Iris pigment epithelial cell (primary cell): Measurements from ENCODE around the gene RIPOR1.

Experiments
- DNase-seq: peaks from one replicate; pipeline ENCODE4 v3.0.0-alpha.2; 2011; ENCODE audit warnings: low read depth

Gene RIPOR1

DNA sequence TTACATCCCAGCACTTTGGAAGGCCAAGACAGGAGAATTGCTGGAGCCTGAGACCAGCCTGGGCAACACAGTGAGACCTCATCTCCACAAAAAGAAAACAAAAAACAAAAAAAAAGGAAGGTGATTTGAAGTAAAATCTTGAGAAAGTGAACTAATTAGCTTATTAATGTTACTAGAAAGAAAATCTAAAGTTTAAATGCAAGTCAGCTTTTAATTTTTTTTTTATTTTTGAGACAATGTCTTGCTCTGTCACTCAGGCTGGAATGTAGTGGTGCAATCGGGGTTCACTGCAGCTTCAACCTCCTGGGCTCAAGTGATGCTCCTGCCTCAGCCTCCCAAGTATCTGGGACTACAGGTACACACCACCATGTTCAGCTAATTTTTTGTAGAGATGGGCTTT, 30.2 kb downstream of the RIPOR1 start:
- no peak for DNase-seq

DNA sequence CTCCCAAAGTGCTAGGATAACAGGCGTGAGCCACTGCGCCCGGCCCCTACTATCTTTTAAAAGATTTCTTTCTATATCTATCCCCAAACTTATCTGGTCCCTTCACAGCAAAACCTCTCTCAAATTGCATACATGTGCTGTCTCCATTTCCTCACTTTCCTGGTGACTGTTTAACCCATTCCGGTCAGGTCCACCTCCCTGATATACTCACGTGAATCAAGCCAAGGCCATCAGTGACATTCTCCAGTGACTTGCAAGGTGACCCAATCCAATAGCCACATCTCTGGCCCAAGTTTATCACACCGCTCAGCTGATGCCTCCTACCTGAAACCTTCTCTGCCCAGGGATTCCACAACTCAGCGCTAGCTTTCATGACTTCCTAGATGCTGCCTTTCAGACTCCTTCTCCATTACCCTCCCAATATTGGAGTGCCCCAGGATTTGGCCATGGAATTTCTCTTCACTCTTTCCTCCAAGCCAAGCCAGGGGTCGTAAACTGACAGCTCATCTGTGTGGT, 32.3 kb downstream of the RIPOR1 start:
- no peak for DNase-seq

DNA sequence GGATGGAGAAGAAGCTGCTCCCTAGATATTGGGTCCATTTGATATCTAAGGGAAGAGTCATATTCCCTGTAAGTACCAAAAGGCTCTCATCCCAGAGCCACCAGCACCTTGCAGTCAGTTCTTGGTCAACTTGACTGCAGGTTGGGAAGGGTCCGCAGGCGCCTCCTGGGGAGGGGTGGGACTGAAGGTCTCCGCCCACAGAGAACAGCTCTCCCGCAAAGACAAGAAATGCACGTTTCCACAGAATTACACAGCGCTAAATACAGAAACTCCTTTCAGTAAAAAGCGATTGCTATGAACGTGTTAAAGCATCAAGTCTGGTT, 32.8 kb downstream of the RIPOR1 start:
- DNase-seq = no peak

- peak; percentile 98 for DNase-seq
These were observed 33.3 kb downstream of the RIPOR1 start for GRCh38 chr16:67561824-67562525.

- DNase-seq = peak; percentile 84
These were observed 33.9 kb downstream of the RIPOR1 start, which contains the start of gene CTCF for GRCh38 chr16:67562526-67562917. CTCF (plus strand) TSS chr16:67562526; CDS start chr16:67610833, 48,307 bp downstream.

DNA sequence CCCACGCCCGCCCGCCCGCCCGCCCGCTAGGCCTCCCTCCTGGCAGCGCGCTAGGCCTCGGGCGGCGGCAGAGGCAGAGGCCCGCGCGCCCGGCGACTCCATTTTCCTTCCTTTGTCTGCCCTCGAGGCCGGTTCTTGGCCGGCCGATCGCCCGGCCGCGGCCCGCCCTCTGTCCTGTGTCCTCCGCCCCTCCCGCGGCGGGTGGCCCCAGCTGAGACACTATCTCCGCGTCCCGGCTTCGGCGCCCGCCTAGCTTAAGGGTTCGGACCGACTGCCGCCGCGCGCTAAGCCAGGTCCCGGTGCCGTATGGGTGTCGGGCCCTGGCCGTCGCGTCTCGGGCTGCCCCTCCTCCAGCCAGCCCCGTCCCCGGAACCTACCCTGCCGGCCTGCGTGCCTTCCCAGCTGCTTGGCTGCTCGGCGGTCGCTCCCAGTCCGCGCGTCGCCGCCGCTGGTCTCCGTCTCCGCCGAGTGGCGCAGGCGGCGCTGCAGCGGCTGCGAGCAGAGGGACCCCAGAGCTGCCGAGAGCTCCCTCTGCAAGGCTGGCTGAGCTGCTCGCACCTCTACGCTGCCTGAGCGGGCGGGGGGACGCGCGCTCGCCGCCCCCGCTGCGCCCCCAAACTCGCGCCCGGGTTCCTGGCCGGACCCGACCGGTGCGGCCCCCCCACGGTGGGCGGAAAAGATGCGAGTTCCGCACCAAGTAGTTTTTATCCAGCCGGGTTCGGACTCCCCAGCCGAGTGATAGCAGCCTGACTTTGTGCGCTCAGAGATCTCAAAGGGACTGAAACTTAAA, 34.5 kb downstream of the RIPOR1 start:
- DNase-seq = peak; percentile 45

DNA sequence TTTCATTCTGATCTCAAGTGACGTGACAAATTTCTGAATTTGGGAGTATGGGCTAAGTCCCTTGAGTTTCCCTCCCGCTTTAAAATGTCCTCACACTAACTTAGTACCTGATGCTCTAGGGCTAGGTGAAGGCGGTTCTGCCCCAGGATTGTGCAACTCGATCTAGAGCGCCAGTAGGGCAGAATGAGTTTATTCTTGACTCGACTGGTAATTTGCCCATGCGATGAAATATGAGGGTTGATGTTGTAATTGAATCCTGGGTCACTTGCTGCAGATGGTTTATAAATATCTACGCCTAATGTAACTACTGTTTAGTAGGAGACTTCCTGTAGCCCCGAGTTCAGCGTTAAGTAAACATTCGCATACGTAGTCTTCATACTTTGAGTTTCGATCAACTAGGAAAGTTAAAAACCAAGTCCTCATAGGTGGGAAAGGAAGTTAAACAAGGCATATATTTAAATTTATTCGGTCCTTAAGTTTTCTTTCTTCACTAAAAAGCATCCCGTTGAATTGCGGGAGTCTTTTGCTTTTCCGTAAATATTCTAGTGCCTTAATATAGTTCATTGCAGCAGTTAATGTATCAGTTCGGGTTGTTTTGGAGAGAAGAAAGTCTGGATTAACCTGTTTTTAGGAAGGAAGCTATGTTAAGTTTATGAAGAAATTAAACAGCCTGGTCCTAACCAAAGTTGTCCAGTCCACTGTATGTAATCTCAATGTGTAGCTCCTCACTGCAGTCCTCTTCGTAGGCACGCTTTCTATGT, 35.3 kb downstream of the RIPOR1 start:
- DNase-seq = peak; percentile 93

- DNase-seq = no peak
These were observed 37.0 kb downstream of the RIPOR1 start for GRCh38 chr16:67565470-67566100.

- DNase-seq = peak; percentile 53
These were observed 42.8 kb downstream of the RIPOR1 start for GRCh38 chr16:67571464-67571863.

- peak; percentile 79 for DNase-seq
These were observed 43.4 kb downstream of the RIPOR1 start for GRCh38 chr16:67571981-67572431.

DNA sequence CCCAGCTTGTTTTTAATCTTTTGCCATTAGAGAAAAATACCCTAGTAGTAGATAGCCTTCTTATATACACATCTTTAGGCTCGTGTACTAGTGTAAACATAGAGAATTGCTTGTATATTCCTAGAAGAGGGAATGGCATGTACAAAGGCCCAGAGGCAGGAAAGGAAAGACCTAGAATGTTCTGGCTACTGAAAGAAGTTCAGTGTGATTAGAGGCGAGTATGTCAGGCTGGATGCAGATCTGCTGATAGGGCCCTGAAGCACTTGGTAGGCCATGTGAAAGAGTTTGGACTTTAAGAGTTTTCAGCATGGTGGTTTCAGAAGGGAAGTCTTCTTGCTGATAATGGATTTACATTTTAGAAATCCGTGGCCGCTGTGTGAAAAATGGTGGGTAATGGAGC, 51.1 kb downstream of the RIPOR1 start:
- no peak for DNase-seq

GRCh38 chr16:67580202-67580601, 51.6 kb downstream of the RIPOR1 start:
- DNase-seq = no peak

GRCh38 chr16:67593288-67593687, 64.7 kb downstream of the RIPOR1 start:
- DNase-seq = no peak

DNA sequence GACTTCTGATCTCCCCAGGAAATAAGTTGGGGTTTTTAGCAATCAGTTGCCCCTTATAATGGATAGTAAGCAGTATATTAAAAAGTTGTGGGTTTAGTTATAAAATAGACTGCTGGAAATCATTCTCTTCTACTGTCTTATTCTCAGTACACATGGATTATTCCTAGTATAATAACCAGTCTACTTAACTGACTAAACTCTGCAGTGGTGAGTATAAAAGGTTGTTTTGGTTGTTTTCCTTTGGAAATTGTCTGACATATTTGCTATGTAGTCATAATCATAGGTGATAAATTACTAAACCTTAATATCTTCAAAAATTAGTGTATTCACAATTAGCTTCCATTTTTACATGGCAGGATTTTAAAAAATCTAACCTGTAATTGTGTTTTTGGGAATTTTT, 65.1 kb downstream of the RIPOR1 start:
- no peak for DNase-seq

DNA sequence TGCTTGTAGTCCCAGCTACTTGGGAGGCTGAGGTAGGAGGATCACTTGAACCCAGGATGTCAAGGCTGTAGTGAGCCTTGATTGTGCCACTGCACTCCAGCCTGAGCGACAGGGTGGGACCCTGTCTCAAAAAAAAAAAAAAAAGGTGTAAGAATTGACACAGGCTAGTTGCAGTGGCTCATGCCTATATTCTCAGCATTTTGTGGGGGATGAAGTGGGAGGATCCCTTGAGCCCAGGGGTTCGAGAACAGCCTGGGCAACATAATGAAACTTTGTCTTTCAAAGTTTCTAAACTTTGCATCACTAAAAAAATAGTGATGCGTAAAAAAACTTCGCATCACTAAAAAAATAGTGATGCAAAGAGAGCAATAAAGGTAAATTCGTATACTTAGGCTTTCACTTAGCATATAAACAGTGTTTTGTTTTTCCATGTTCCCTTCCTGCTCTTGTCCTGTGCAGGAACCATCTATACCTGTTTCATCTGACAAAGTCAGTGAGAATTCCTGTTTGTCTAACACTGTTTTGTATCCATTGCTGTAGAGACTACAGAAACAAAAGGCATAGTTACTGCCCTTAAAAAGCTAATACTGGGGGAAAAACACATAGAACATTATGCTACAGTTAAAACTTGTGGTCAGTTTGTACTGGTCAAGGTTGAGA, 65.8 kb downstream of the RIPOR1 start:
- DNase-seq = no peak

DNA sequence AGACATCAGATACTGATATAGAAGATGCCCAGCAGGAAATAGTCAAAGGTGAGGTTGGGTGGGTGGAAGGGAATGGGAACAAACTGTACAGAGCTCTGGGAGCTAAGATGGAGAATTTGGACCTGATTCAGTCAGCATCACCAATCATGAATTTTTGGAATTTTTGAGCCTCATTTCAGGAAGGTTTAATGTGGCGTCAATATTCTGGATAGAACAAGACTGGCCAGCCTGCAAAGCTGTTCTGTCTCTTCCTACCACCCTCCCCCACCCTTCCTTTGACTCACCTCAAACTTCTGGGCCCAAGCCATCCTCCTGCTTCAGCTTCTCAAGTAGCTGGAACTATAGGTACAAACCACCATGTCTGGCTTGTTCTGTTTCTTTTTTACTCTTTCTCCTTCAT, 66.3 kb downstream of the RIPOR1 start:
- DNase-seq = peak; percentile 79
